GM13976 (cell line): ENCODE data around the gene PARD3.
A peak's percentile ranks its signal among the peaks of the same experiment; 100 is the strongest.
"Not testable (repeated sequence)": the region's sequence is repeated elsewhere in the genome, so short reads cannot be mapped to it uniquely, and the experiment has no call there.

ENCODE experiments used
- DNase-seq: peaks from one replicate; pipeline ENCODE4 v3.0.0; 2012; ENCODE audit warnings: low spot score
- CTCF ChIP-seq: IDR thresholded peaks from 2 replicates; pipeline ENCODE4 v1.5.1; 2012; ENCODE audit warnings: borderline replicate concordance, mild to moderate bottlenecking; ENCODE audit not compliant: insufficient read depth; ENCODE audit errors: extremely low read depth, missing control alignments, control extremely low read depth
- in situ Hi-C: fragments of 300-500 bp; cut with MboI; formaldehyde crosslinking; loops from one replicate; pipeline ENCODE4 v1.12.0; 2022; ENCODE audit warnings: low sequenced_read_pairs, mixed read lengths, inconsistent platforms; ENCODE audit not compliant: unreplicated experiment

The PARD3 gene

GRCh38 chr10:34646331-34646730 is 168.8 kb downstream of the PARD3 start:
- DNase-seq: no peak
- in situ Hi-C loops: no loop called here
- TF ChIP-seq CTCF: no peak

GRCh38 chr10:34644815-34645214 is 170.3 kb downstream of the PARD3 start:
- DNase-seq, in situ Hi-C loops: not testable (repeated sequence)

GRCh38 chr10:34644224-34644623 is 170.9 kb downstream of the PARD3 start:
- TF ChIP-seq CTCF: no peak
- no peak for DNase-seq
- in situ Hi-C loops: no loop called here

GRCh38 chr10:34643620-34644019 is 171.5 kb downstream of the PARD3 start:
- no peak for TF ChIP-seq CTCF
- in situ Hi-C loops: no loop called here
- DNase-seq: no peak

- no peak for TF ChIP-seq CTCF
- DNase-seq: no peak
- in situ Hi-C loops: no loop called here
These were observed 173.1 kb downstream of the PARD3 start for GRCh38 chr10:34641913-34642558.

- no peak for DNase-seq
- in situ Hi-C loops: no loop called here
- no peak for TF ChIP-seq CTCF
These were observed 173.8 kb downstream of the PARD3 start for GRCh38 chr10:34641147-34641912.

GRCh38 chr10:34638406-34639054 is 176.6 kb downstream of the PARD3 start:
- in situ Hi-C loops: loop anchor here (10.0 kb wide), 1 partner anchor 1314 kb away; no protein-coding TSS in a partner anchor
- DNase-seq: peak; percentile 49
- peak; percentile 76 for TF ChIP-seq CTCF
